Activated naive CD4-positive, alpha-beta T cell treated with anti-CD3 and anti-CD28 coated beads for 36 hours (primary cell): ENCODE measurements around the gene KASH5. TPM values are rescaled to one million over a fixed set of nuclear protein-coding genes. Genes with fewer than 3 reads are reported as not detected.
"Not testable (repeated sequence)": the region's sequence is repeated elsewhere in the genome, so short reads cannot be mapped to it uniquely, and the experiment has no call there.

Experiments
- CTCF ChIA-PET: fragments of 350-600 bp; sonication (Branson Sonifier 250); formaldehyde crosslinking; loops from one replicate; lab custom pipeline; 2021; ENCODE audit warnings: antibody characterized with exemption; lab: Charles Lee
- DNase-seq: peaks from one replicate; pipeline ENCODE4 v3.0.0-alpha.2; 2020
- H3K27ac Mint-ChIP-seq: one replicate; pipeline ENCODE4 v1.8.0; 2021; ENCODE audit warnings: mild to moderate bottlenecking, mixed read lengths
- H3K27me3 Mint-ChIP-seq: one replicate; pipeline ENCODE4 v1.8.0; 2021; ENCODE audit warnings: low read depth, mixed read lengths
- H3K36me3 Mint-ChIP-seq: one replicate; pipeline ENCODE4 v1.8.0; 2021; ENCODE audit warnings: low read depth, mixed read lengths
- H3K4me1 Mint-ChIP-seq: one replicate; pipeline ENCODE4 v1.8.0; 2021; ENCODE audit warnings: low read depth, mixed read lengths
- H3K4me3 Mint-ChIP-seq: one replicate; pipeline ENCODE4 v1.8.0; 2021; ENCODE audit warnings: mild to moderate bottlenecking, moderate library complexity, mixed read lengths
- H3K9me3 Mint-ChIP-seq: one replicate; pipeline ENCODE4 v1.8.0; 2021; ENCODE audit warnings: mixed read lengths
- intact Hi-C: fragments of 100-400 bp; cut with micrococcal nuclease; formaldehyde crosslinking; loops from one replicate; pipeline ENCODE4 v1.15.1; 2023
- total RNA-seq, 2 experiments: library from RNA; stranded (reverse); gene quantifications; one replicate each; pipeline ENCODE4 v1.2.3, GENCODE V29; 2021

Gene KASH5
- total RNA-seq, 2 experiments from 2014 or later: 2.4 to 3.2 TPM

DNA sequence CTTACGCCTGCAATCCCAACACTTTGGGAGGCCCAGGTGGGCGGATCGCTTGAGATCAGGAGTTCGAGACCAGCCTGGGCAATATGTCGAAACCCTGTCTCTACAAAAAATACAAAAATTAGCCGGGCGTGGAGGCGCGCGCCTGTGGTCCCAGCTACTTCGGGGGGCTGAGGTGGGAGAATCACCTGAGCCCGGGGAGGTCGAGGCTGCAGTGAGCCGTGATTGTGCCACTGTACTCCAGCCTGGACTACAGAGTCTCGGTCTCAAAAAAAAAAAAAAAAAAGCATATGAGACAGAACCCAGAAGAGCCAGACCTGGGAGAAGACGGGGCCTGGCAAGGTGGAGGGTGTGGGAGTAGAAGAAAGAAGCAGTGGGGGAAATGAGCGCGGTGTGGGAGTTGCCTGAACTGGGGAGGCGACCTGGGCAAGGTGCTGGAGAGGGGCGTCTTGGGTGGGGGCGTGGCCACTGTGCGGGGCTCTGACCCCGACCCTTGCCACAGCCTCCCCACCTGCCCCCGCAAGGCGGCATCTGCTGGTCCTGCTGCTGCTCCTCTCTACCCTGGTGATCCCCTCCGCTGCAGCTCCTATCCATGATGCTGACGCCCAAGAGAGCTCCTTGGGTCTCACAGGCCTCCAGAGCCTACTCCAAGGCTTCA, 23.8 kb upstream of the KASH5 start:
- intact Hi-C loops: no loop called here
- Mint-ChIP-seq H3K4me3 (no peak overlapping the region), H3K27ac (no peak overlapping the region), H3K36me3 (peaks cover 1% of the 10 kb centered on the region), H3K9me3 (peaks cover 4% of the 10 kb centered on the region), H3K27me3 (peaks cover 10% of the 10 kb centered on the region), H3K4me1 (peaks cover 11% of the 10 kb centered on the region)
- CTCF ChIA-PET: no interaction called here
- DNase-seq: no peak

DNA sequence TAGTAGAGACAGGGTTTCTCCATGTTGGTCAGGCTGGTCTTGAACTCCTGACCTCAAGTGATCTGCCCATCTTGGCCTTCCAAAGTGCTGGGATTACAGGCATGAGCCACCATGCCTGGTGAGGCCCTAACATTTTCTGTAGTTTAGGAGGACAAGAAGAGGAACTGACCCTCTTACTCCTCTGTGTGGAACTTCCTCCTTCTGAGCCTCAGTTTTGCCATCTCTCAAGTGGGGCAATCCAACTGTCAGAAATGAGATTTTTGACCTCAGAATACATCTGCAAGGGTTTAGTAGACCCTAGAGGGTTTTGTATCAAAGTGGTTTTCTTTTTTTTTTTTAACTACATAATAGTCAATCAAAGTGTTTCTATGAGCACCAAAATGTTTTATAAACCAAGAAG, 21.9 kb upstream of the KASH5 start:
- H3K27me3 Mint-ChIP-seq: peaks cover 12% of the 10 kb centered on the region
- H3K4me1 Mint-ChIP-seq: peaks cover 11% of the 10 kb centered on the region
- H3K27ac Mint-ChIP-seq: no peak overlapping the region
- H3K4me3 Mint-ChIP-seq: no peak overlapping the region
- peaks cover 7% of the 10 kb centered on the region for H3K9me3 Mint-ChIP-seq
- CTCF ChIA-PET: interaction anchor here (0.6 kb wide), 1 partner anchor 141 kb away, joined by 5 read pairs; no protein-coding TSS in a partner anchor
- no peak for DNase-seq
- H3K36me3 Mint-ChIP-seq: peaks cover 4% of the 10 kb centered on the region
- intact Hi-C loops: no loop called here

DNA sequence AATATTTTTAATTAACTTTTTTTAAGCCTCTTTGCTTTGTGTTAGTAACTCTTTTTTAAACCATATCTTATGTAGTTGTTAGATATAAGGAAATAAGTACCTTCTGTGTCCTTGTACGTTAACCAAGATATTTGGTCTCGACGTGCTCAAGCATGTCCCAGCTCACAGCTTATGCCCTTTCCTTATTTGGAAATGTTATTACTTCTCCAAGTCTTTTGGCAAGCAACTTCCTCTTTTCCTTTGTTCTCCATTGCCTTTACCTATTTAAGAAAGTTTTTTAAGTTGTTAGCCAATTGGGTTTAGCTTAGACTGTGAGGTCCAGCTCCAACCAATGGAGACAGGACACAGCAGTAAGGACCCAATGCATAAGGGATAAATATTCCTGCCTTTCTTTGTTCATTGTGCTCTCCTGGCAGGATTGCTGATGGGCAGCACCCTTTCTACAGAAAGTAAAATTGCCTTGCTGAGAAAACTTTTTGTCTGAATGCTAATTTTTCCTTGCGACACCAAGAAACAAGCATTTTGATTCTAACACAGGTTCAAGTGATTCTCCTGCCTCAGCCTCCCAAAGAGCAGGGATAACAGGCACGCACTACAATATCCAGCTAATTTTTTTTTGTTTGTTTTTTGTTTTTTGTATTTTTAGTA, 19.2 kb upstream of the KASH5 start:
- Mint-ChIP-seq H3K9me3 (peaks cover 7% of the 10 kb centered on the region), H3K27ac (no peak overlapping the region), H3K27me3 (peaks cover 5% of the 10 kb centered on the region), H3K4me3 (no peak overlapping the region), H3K36me3 (peaks cover 4% of the 10 kb centered on the region), H3K4me1 (peaks cover 3% of the 10 kb centered on the region)
- intact Hi-C loops: no loop called here
- no peak for DNase-seq
- CTCF ChIA-PET: no interaction called here

DNA sequence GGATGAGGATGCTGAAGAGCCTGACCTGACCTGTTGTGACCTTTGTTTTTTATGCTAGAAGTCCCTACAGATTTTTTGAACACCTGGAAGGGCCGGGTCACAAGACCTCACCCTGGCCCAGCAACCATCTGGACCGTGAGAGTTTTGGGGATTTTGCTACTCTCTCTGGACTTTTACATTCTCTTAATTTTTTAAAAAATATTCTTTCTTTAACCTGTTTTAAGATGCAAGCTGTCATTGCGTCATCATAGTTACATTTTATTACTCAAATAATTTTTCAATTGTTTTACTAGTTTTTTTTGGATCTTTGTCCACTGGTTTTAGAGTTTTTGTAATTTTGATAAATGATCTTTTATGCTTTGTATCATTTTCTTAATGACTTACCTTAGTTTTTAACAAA, 16.9 kb upstream of the KASH5 start:
- Mint-ChIP-seq H3K4me1 (no peaks in the 10 kb centered on the region), H3K9me3 (peaks cover 7% of the 10 kb centered on the region), H3K4me3 (no peak overlapping the region), H3K36me3 (peaks cover 4% of the 10 kb centered on the region), H3K27ac (no peak overlapping the region), H3K27me3 (peaks cover 2% of the 10 kb centered on the region)
- DNase-seq: no peak
- intact Hi-C loops: no loop called here
- CTCF ChIA-PET: no interaction called here

DNA sequence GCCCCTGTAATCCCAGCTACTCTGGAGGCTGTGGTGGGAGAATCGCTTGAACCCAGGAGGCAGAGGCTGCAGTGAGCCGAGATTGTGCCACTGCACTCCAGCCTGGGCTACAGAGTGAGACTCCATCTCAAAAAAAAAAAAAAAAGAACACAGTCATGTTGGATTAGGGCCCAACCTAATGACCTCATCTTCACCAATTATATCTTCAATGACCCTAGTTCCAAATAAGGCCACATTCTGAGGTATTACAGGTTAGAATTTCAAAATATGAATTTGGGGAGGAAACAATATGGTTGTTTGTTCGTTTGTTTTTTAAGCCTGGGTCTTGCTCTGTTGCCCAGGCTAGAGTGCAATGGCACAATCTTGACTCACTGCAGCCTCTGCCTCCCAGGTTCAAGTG, 14.9 kb upstream of the KASH5 start:
- intact Hi-C loops, H3K9me3 Mint-ChIP-seq, H3K36me3 Mint-ChIP-seq, DNase-seq, H3K4me1 Mint-ChIP-seq, H3K4me3 Mint-ChIP-seq, H3K27ac Mint-ChIP-seq, H3K27me3 Mint-ChIP-seq: not testable (repeated sequence)
- CTCF ChIA-PET: interaction anchor here (0.6 kb wide), 1 partner anchor 174 kb away, joined by 3 read pairs; no protein-coding TSS in a partner anchor

DNA sequence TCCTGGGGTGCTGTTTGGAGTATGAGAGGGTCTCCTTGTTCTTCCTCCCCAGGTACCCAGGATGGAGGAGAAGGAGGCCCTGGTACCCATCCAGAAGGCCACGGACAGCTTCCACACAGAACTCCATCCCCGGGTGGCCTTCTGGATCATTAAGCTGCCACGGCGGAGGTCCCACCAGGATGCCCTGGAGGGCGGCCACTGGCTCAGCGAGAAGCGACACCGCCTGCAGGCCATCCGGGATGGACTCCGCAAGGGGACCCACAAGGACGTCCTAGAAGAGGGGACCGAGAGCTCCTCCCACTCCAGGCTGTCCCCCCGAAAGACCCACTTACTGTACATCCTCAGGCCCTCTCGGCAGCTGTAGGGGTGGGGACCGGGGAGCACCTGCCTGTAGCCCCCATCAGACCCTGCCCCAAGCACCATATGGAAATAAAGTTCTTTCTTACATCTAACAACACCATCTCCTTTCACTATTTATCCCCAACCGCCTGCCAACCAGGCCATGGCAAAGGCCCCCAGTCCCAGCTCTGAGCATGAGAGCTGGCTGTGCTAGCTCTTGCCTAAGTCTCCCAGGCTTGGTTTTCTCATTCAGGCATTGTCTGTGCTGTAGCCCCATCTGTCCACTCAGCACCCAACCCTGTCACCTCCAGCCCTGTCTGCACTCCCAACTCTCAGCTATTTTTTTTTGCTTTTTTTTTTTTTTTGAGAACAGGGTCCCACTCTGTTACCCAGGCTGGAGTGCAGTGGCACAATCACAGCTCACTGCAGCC, 13.2 kb upstream of the KASH5 start:
- CTCF ChIA-PET: no interaction called here
- Mint-ChIP-seq H3K4me3 (no peak overlapping the region), H3K27ac (no peak overlapping the region), H3K27me3 (peaks cover 2% of the 10 kb centered on the region), H3K4me1 (no peaks in the 10 kb centered on the region), H3K36me3 (no peaks in the 10 kb centered on the region), H3K9me3 (no peaks in the 10 kb centered on the region)
- intact Hi-C loops: no loop called here
- DNase-seq: no peak

DNA sequence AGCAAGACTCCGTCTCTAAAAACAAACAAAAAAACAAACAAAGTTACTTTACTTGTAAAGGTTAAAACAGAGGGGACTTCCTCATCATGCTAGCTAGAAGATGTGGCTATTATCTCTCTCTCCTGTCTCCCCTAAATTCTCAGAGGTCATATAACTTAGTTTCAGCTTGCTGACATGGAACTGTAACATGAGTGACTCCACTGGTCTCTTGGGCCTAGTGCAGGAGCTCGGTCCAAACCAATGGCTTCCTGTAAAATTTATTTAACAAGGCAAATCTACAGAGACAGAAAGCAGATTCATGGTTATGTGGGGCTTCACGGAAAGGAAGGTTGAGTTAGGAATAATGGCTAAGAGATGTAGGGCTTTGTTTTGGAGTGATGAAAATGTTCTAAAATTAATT, 9.5 kb upstream of the KASH5 start:
- CTCF ChIA-PET: no interaction called here
- Mint-ChIP-seq H3K4me1 (no peaks in the 10 kb centered on the region), H3K9me3 (peaks cover 3% of the 10 kb centered on the region), H3K4me3 (no peak overlapping the region), H3K27ac (no peak overlapping the region), H3K27me3 (no peaks in the 10 kb centered on the region), H3K36me3 (no peaks in the 10 kb centered on the region)
- intact Hi-C loops: no loop called here
- no peak for DNase-seq

DNA sequence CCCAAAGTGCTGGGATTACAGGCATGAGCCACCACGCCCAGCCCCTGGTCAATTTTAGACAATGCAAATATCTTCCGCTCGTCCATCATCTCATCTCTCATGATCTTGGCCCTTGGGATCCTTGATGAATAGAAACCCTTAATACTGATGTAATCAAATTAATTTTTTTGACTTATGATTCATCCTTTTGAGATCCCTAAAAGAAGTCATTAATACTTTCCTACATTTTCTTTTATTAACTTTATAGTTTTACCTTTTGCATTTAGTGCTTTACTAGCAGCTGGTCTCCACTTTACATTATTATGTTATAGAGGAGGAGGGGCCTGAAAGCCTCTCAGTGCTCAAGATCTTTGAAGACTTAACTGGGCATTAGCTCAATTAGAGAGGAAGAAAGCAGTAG, 7.7 kb upstream of the KASH5 start:
- intact Hi-C loops: no loop called here
- DNase-seq: no peak
- Mint-ChIP-seq H3K4me3 (no peak overlapping the region), H3K36me3 (no peaks in the 10 kb centered on the region), H3K27ac (no peak overlapping the region), H3K4me1 (no peaks in the 10 kb centered on the region), H3K27me3 (no peaks in the 10 kb centered on the region), H3K9me3 (peaks cover 3% of the 10 kb centered on the region)
- CTCF ChIA-PET: interaction anchor here (0.6 to 1.5 kb wide), 3 partner anchors 11 to 174 kb away, joined by 3 to 4 read pairs (median 3); no protein-coding TSS in a partner anchor

DNA sequence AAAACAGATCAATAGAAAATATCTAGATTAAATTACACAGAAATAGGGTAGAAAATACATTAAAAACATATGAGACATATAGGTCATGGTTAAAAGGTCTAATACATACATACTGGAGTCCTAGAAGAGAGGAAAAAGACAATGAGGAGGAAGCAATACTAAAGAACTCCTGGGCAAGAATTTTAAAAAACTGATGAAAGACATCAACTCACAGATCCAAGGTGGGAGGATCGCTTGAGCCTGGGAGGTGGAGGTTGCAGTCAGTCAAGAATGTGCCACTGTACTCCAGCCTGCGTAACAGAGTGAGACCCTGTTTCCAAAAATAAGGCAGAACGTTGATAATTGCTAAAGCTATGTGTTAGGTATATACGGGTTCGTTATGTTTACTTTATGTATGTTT, 5.4 kb upstream of the KASH5 start:
- Mint-ChIP-seq H3K4me3 (no peak overlapping the region), H3K4me1 (peaks cover 3% of the 10 kb centered on the region), H3K36me3 (no peaks in the 10 kb centered on the region), H3K27ac (no peak overlapping the region), H3K9me3 (peaks cover 3% of the 10 kb centered on the region), H3K27me3 (no peaks in the 10 kb centered on the region)
- no peak for DNase-seq
- CTCF ChIA-PET: interaction anchor here (0.7 to 1.2 kb wide), 2 partner anchors 30 to 658 kb away, joined by 3 to 6 read pairs; no protein-coding TSS in a partner anchor
- intact Hi-C loops: no loop called here

DNA sequence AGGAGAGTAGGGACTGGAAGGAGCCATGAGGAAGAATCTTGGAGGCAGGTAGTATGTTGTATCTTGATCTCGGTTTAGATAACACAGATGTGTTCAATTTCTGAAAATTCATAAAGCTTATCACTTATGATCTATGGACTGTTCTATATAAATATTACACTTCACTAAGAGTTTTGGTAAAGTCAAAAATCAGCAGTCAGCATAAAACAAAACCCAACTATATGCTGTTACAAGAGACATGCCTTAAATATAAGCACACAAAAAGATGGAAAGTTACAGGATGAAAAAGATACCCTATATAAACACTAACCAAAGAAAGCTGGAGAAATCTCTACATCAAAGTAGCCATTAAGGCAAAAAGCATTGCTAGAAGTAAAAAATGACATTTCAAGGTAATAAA, 4.5 kb upstream of the KASH5 start:
- Mint-ChIP-seq H3K27ac (no peak overlapping the region), H3K27me3 (no peaks in the 10 kb centered on the region), H3K36me3 (no peaks in the 10 kb centered on the region), H3K4me3 (no peak overlapping the region), H3K9me3 (peaks cover 3% of the 10 kb centered on the region), H3K4me1 (peaks cover 9% of the 10 kb centered on the region)
- CTCF ChIA-PET: interaction anchor here (0.7 kb wide), 1 partner anchor 659 kb away, joined by 6 read pairs; no protein-coding TSS in a partner anchor
- intact Hi-C loops: no loop called here
- no peak for DNase-seq

DNA sequence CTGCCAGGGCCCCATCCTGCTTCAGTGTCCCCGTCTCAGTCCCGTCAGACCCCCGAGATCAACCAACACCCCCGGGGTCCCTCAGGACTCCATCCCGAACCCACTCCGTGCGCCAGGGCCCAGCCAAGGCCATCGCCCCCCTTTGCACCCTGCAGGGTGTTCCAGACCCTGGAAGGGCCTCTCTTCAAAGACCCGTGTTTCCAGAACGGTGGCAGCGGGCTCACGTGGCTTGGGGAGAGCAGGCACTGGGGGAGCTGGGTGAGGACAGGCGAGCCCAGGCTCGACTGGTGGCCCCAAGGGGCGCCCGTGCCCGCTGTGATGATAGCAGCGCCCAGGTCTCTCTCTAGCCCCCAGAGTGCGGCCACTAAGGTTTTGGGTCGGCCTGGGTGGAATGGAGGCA, 1.4 kb downstream of the KASH5 start:
- intact Hi-C loops: loop anchor here (2.0 kb wide), 1 partner anchor 55 kb away; the partner anchor contains the start of gene CD37
- no peak overlapping the region for H3K27ac Mint-ChIP-seq
- H3K9me3 Mint-ChIP-seq: no peaks in the 10 kb centered on the region

More for the DNA sequence above, 1.4 kb downstream of the KASH5 start:
- H3K4me1 Mint-ChIP-seq: peaks cover 15% of the 10 kb centered on the region
- DNase-seq: no peak
- CTCF ChIA-PET: interaction anchor here (1.1 to 4.0 kb wide), 3 partner anchors 56 to 177 kb away, joined by 3 to 18 read pairs (median 3); no protein-coding TSS in a partner anchor
- no peaks in the 10 kb centered on the region for H3K36me3 Mint-ChIP-seq
- peaks cover 3% of the 10 kb centered on the region for H3K27me3 Mint-ChIP-seq
- peak overlapping the region; percentile 4 for H3K4me3 Mint-ChIP-seq
